NCI-H510A (cell line): ENCODE data around the gene ARF6.

Experiments used
- DNase-seq: peaks from one replicate; lab custom pipeline; 2025; lab: John Stamatoyannopoulos, UW

ARF6 gene

GRCh38 chr14:49942090-49942489 lies 49.2 kb downstream of the ARF6 start:
- DNase-seq = no peak

GRCh38 chr14:49944501-49944900 lies 51.6 kb downstream of the ARF6 start:
- no peak for DNase-seq

- DNase-seq = no peak
These were observed 52.8 kb downstream of the ARF6 start for GRCh38 chr14:49945448-49946319.
